GM12892 (cell line): ENCODE results near the gene PIWIL4.

Experiments
- POLR2A ChIP-seq: IDR thresholded peaks from 2 replicates; pipeline ENCODE4 v1.6.1; 2011; ENCODE audit warnings: low read depth, low read length, control low read depth
- POLR2AphosphoS5 ChIP-seq: IDR thresholded peaks from 2 replicates; pipeline ENCODE4 v1.6.1; 2011; ENCODE audit warnings: low read depth, low read length, control low read depth
- TAF1 ChIP-seq: IDR thresholded peaks from 2 replicates; pipeline ENCODE4 v1.6.1; 2011; ENCODE audit warnings: low read depth, mild to moderate bottlenecking, control low read depth, low read length, borderline replicate concordance

DNA sequence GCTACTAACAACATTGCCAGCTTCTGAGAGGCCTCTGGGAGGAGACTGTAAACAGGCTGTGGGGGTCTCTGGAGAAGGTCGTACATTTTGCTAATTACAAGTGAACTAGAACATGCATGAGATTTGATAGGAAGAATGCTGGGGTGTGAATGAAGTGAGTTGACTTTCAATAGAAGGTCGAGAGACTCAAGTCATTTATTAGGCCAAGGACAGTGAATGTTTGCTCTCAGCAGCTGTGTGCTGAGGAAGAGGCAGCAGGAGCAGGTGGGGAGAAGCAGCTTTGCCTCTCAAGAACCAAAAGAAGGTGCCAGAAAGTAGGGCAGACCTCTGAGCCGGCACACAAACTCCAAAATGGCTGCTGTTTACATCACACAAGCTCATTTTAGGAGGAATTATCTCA lies 91.7 kb downstream of the PIWIL4 start:
- TF ChIP-seq POLR2A = no peak
- no peak for TF ChIP-seq POLR2AphosphoS5
- TF ChIP-seq TAF1 = no peak
